CD4-positive, alpha-beta T cell (primary cell): ENCODE measurements around the gene BAIAP2L2. TPM values are rescaled to one million over a fixed set of nuclear protein-coding genes. Genes with fewer than 3 reads are reported as not detected.
"Not testable (repeated sequence)": the region's sequence is repeated elsewhere in the genome, so short reads cannot be mapped to it uniquely, and the experiment has no call there.

ENCODE experiments used
- ATAC-seq: fragments of 200-7000 bp; cut with Tn5 transposase; one replicate; pipeline ENCODE4 v1.10.0; 2022; ENCODE audit warnings: mild to moderate bottlenecking; ENCODE audit not compliant: poor library complexity
- CTCF ChIA-PET: fragments of 350-600 bp; sonication (Branson Sonifier 250); formaldehyde crosslinking; loops from one replicate; lab custom pipeline; 2021; ENCODE audit warnings: antibody characterized with exemption, inconsistent platforms; lab: Charles Lee
- POLR2A ChIA-PET: fragments of 350-600 bp; sonication (Branson Sonifier 250); formaldehyde crosslinking; loops from one replicate; lab custom pipeline; 2021; ENCODE audit warnings: antibody characterized with exemption, inconsistent platforms; lab: Charles Lee
- DNase-seq, 14 experiments: peaks; one replicate each; pipeline ENCODE4 v3.0.0-alpha.2; 2013 to 2020; ENCODE audit warnings: mixed read lengths in 2 of 14
- H3K27ac ChIP-seq, 2 donors: one replicate each; pipeline versions ENCODE4 v1.5.1 to v1.7.0; 2013; ENCODE audit warnings: low read length in 2 of 2, low read depth in 1 of 2, mild to moderate bottlenecking in 1 of 2
- H3K27me3 ChIP-seq, 2 experiments: 1 replicate in 1 of 2; 2 replicates in 1 of 2; pipeline versions ENCODE4 v1.6.1 to v1.7.0; 2013; ENCODE audit warnings: low read length in 2 of 2, control low read depth in 1 of 2, mild to moderate bottlenecking in 1 of 2, moderate library complexity in 1 of 2; ENCODE audit not compliant: insufficient read depth in 2 of 2, control insufficient read depth in 1 of 2
- H3K36me3 ChIP-seq: one replicate; pipeline ENCODE4 v1.6.1; 2013; ENCODE audit warnings: low read length, control low read depth; ENCODE audit not compliant: insufficient read depth
- H3K4me1 ChIP-seq: one replicate; pipeline ENCODE4 v1.6.1; 2013; ENCODE audit warnings: low read length, control low read depth; ENCODE audit not compliant: insufficient read depth
- H3K4me3 ChIP-seq: one replicate; pipeline ENCODE4 v1.5.1; 2013; ENCODE audit warnings: mild to moderate bottlenecking, low read length, moderate library complexity
- H3K9me3 ChIP-seq, 2 experiments: 1 replicate in 1 of 2; 2 replicates in 1 of 2; pipeline versions ENCODE4 v1.6.1 to v1.7.0; 2013; ENCODE audit warnings: low read length in 2 of 2, mild to moderate bottlenecking in 2 of 2, control low read depth in 1 of 2, moderate library complexity in 1 of 2; ENCODE audit not compliant: control insufficient read depth in 1 of 2, insufficient read depth in 1 of 2
- H3K27ac Mint-ChIP-seq: one replicate; pipeline ENCODE4 v1.8.0; 2020; ENCODE audit warnings: mixed read lengths
- H3K27me3 Mint-ChIP-seq: one replicate; pipeline ENCODE4 v1.8.0; 2021; ENCODE audit warnings: mixed read lengths
- H3K36me3 Mint-ChIP-seq: one replicate; pipeline ENCODE4 v1.8.0; 2021; ENCODE audit warnings: low read depth, mixed read lengths
- H3K4me1 Mint-ChIP-seq: one replicate; pipeline ENCODE4 v1.8.0; 2021; ENCODE audit warnings: low read depth, mixed read lengths
- H3K4me3 Mint-ChIP-seq: one replicate; pipeline ENCODE4 v1.8.0; 2020; ENCODE audit warnings: mild to moderate bottlenecking, mixed read lengths
- H3K9me3 Mint-ChIP-seq: one replicate; pipeline ENCODE4 v1.8.0; 2020; ENCODE audit warnings: mixed read lengths
- CTCF ChIP-seq: fragments of 200-600 bp; IDR thresholded peaks from one replicate; pipeline ENCODE4 v1.8.0; 2022; ENCODE audit warnings: antibody characterized with exemption, mild to moderate bottlenecking
- intact Hi-C, 2 experiments: fragments of 100-400 bp; cut with DNase I in 1 of 2; cut with micrococcal nuclease in 1 of 2; formaldehyde crosslinking; loops; one replicate each; pipeline versions ENCODE4 v1.15.1 to v1.9.0; 2023 to 2025; cut with DNase I, micrococcal nuclease
- total RNA-seq, 174 experiments: library from RNA in 2 of 174; stranded (reverse) in 2 of 174; gene quantifications; one replicate each; pipeline ENCODE4 v1.2.3 and lab custom pipeline; 2021 to 2026

BAIAP2L2 gene
- total RNA-seq, 2 experiments from 2014 or later: 0.45 to 1.0 TPM

DNA sequence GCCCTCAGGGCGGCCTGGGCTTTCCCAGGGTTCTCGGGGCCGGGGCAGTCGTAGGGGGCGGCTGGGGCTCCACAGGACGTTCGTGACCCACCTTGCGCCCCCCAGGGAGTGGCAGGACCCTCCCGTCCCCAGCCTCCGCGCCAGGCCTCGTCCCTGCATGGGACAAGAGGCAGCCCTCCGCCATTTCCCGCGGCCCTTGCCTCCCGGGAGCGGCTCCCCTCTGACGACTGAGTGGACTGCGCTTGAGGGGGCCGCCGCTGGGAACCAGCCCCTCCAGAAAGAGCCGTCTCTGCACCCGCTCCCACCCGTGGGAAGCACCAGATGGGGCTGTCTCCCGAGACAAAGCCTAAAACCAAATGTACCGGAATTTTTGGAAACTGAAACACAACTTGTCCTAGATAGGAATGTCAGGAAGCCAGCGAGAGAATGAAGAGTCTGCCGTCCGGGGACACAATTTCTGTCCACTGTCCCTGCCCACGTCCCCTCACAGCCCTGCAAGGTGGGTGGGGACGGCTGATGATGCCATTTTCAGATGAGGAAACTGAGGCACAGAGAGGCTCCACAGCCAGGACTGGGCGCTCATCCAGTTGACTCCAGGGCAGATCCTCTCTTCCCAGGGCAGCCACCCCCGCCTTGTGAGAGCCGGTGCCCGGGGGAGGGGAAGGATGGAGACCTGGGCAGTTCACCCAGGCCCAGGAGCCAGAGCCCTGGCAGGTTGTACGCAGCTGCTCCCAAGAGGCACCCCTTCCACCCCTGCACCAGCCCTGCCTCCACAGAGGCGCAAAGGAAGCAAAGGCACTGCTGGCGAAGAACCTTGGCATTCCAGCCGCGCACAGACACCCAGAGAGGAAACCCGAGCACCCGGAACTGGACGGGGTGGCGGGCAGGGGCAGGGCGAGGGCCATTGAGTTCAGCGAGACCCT, 71.3 kb downstream of the BAIAP2L2 start:
- Mint-ChIP-seq H3K9me3 (no peaks in the 10 kb centered on the region), H3K36me3 (no peaks in the 10 kb centered on the region), H3K27ac (no peak overlapping the region), H3K27me3 (no peaks in the 10 kb centered on the region), H3K4me1 (no peaks in the 10 kb centered on the region), H3K4me3 (no peak overlapping the region)
- ChIA-PET POLR2A (no interaction called here), CTCF (interaction anchor here (0.7 kb wide), 1 partner anchor 705 kb away, joined by 3 read pairs; no protein-coding TSS in a partner anchor)
- intact Hi-C loops: no loop called here
- ATAC-seq (no peak), DNase-seq (no peak)
- H3K36me3 ChIP-seq: no peaks in the 10 kb centered on the region
- TF ChIP-seq CTCF: no peak
- no peaks in the 10 kb centered on the region for H3K27me3 ChIP-seq
- H3K27ac ChIP-seq: no peak overlapping the region
- no peak overlapping the region for H3K4me3 ChIP-seq
- no peaks in the 10 kb centered on the region for H3K9me3 ChIP-seq
- peaks cover 3% of the 10 kb centered on the region for H3K4me1 ChIP-seq

DNA sequence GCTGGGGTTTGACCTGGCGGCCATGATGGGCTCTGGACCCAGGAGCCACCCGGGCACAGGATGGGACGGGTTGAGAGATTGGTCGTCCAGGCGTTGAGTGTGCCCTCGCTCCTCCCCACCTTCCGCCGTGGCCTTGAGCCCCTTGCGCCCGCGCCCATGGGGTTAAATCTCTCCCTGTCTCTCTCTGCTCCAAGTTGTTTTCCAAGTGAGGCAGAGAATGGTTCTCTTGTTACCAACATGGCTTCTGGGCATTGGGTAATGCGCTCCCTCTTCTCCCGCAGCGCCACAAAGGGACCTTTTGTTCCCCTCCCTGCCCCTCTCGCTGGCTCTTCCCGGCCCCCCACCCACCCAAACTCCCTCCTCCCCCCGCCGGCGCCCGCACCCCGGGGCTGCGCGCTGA, 72.1 kb downstream of the BAIAP2L2 start:
- H3K27ac ChIP-seq: no peak overlapping the region
- Mint-ChIP-seq H3K36me3 (no peaks in the 10 kb centered on the region), H3K4me1 (no peaks in the 10 kb centered on the region), H3K4me3 (no peak overlapping the region), H3K27ac (no peak overlapping the region), H3K9me3 (no peaks in the 10 kb centered on the region), H3K27me3 (no peaks in the 10 kb centered on the region)
- no peaks in the 10 kb centered on the region for H3K36me3 ChIP-seq
- no peaks in the 10 kb centered on the region for H3K27me3 ChIP-seq
- no peak for DNase-seq
- CTCF ChIA-PET: no interaction called here
- TF ChIP-seq CTCF: no peak
- H3K4me1 ChIP-seq: peaks cover 3% of the 10 kb centered on the region
- ATAC-seq: no peak
- POLR2A ChIA-PET: no interaction called here
- no peaks in the 10 kb centered on the region for H3K9me3 ChIP-seq
- no peak overlapping the region for H3K4me3 ChIP-seq
- intact Hi-C loops: no loop called here

DNA sequence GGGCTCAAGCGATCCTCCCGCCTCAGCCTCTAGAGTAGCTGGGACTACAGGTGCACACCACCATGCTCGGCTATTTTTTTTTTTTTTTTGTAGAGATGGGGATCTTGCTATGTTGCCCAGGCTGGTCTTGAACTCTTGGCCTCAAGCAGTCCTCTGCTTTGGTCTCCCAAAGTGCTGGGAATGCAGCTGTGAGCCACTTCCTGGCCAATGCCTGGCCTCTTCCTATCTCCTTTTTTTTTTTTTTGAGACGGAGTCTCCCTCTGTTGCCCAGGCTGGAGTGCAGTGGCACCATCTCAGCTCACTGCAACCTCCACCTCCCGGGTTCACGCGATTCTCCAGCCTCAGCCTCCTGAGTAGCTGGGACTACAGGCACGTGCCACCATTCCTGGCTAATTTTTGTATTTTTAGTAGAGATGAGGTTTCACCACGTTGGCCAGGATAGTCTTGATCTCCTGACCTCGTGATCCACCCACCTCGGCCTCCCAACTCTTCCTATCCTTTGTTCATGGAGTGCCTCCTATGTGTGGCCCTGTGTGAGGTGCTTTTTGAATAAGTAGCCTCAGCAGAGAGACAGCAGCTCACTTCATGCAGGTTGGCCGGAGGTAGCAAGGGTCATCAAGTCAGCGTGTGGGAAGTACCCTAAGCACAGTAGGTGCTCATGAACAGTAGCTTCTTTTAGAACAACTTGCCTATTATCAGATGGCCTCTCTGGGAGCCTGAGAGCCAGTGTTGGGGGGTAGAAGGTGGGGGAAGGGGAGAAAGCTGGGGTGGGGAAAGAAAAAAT, 72.9 kb downstream of the BAIAP2L2 start:
- DNase-seq, H3K4me3 Mint-ChIP-seq: not testable (repeated sequence)

More for the DNA sequence above, 72.9 kb downstream of the BAIAP2L2 start:
- H3K27ac Mint-ChIP-seq, H3K27me3 Mint-ChIP-seq, H3K4me1 Mint-ChIP-seq, intact Hi-C loops, H3K27ac ChIP-seq, H3K4me1 ChIP-seq, H3K27me3 ChIP-seq, H3K36me3 ChIP-seq, H3K9me3 Mint-ChIP-seq, H3K9me3 ChIP-seq, H3K36me3 Mint-ChIP-seq, H3K4me3 ChIP-seq, ATAC-seq: not testable (repeated sequence)
- ChIA-PET CTCF (interaction anchor here (0.6 kb wide), 1 partner anchor 17 kb away, joined by 3 read pairs; no protein-coding TSS in a partner anchor), POLR2A (interaction anchor here (0.6 kb wide), 1 partner anchor 138 kb away, joined by 3 read pairs; no protein-coding TSS in a partner anchor)
